NT2/D1 (cell line): Measurements from ENCODE around the gene PNLDC1.
"Not testable (repeated sequence)": the region's sequence is repeated elsewhere in the genome, so short reads cannot be mapped to it uniquely, and the experiment has no call there.

Experiments used
- DNase-seq: peaks from one replicate; pipeline ENCODE4 v3.0.0-alpha.2; 2011; ENCODE audit warnings: low read depth, low spot score
- H3K27me3 ChIP-seq: 2 replicates; pipeline ENCODE4 v1.6.0; 2011; ENCODE audit warnings: mild to moderate bottlenecking; ENCODE audit not compliant: insufficient read length, insufficient read depth
- H3K36me3 ChIP-seq: 2 replicates; pipeline ENCODE4 v1.6.1; 2011; ENCODE audit warnings: mild to moderate bottlenecking, low read length, mixed read lengths; ENCODE audit not compliant: insufficient read depth, insufficient read length
- H3K4me1 ChIP-seq: 2 replicates; pipeline ENCODE4 v1.5.1; 2011; ENCODE audit not compliant: insufficient read depth, insufficient read length
- H3K4me3 ChIP-seq: 2 replicates; pipeline ENCODE4 v1.5.1; 2011; ENCODE audit warnings: low read depth; ENCODE audit not compliant: insufficient read length
- H3K9ac ChIP-seq: 2 replicates; pipeline ENCODE4 v1.6.0; 2011; ENCODE audit warnings: low read depth; ENCODE audit not compliant: insufficient read length
- H3K9me3 ChIP-seq: 2 replicates; pipeline ENCODE4 v1.5.1; 2011; ENCODE audit warnings: mild to moderate bottlenecking, low read length; ENCODE audit not compliant: insufficient read depth
- SUZ12 ChIP-seq: IDR thresholded peaks from 2 replicates; pipeline ENCODE4 v1.6.1; 2011; ENCODE audit not compliant: insufficient read length, insufficient read depth; ENCODE audit errors: extremely low read depth
- YY1 ChIP-seq: IDR thresholded peaks from 2 replicates; pipeline ENCODE4 v1.6.1; 2011; ENCODE audit not compliant: insufficient read length, insufficient read depth
- ZNF274 ChIP-seq: IDR thresholded peaks from 2 replicates; pipeline ENCODE4 v1.6.1; 2011; ENCODE audit warnings: mild to moderate bottlenecking, low read depth, low read length

PNLDC1 gene

DNA sequence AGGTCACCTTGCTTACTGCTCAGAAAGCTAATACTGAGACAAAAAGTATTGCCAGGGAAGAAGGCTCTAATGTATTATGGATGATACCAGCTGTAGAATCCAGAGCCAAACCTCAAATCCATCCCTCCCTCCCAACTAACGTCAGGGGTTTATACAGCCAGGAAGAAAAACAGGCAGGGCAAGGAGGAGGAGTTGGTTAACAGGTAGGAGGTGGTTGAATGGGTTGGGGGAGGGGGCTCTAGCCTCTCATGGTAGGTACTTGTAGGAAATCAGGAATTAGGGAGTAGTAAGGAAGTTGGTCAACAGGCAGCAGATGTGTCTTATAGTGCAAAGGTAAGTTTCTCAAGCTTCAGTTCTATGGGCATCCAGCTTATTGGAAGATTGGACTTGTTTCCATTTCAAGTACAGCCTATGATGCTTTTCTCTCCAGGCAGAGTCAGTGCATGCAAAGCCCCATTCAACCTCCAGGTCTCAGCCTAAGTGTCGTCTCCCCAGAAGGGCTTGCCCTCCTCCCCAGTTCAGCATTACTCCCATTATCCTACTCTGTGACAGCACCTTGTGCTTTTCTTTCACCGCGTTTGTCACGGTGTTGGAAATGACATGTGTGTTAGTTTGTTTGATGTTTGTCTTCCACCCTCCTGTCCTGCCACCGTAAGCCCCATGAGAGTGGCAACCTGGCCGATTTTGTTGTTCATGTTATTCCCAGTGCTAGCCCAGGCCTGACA lies 38.1 kb downstream of the PNLDC1 start:
- Histone ChIP-seq H3K4me3 (no peak overlapping the region), H3K4me1 (no peaks in the 10 kb centered on the region), H3K9me3 (no peaks in the 10 kb centered on the region), H3K36me3 (no peaks in the 10 kb centered on the region), H3K9ac (no peak overlapping the region), H3K27me3 (no peaks in the 10 kb centered on the region)
- TF ChIP-seq ZNF274: no peak
- TF ChIP-seq YY1: no peak
- TF ChIP-seq SUZ12: no peak
- no peak for DNase-seq

GRCh38 chr6:159842035-159842434 lies 42.0 kb downstream of the PNLDC1 start:
- no peaks in the 10 kb centered on the region for H3K36me3 ChIP-seq
- no peak overlapping the region for H3K9ac ChIP-seq
- no peaks in the 10 kb centered on the region for H3K27me3 ChIP-seq
- TF ChIP-seq ZNF274: no peak
- no peak for TF ChIP-seq SUZ12
- no peak for TF ChIP-seq YY1
- DNase-seq: no peak
- H3K9me3 ChIP-seq: no peaks in the 10 kb centered on the region
- H3K4me3 ChIP-seq: no peak overlapping the region
- peaks cover 7% of the 10 kb centered on the region for H3K4me1 ChIP-seq

GRCh38 chr6:159844737-159845645 lies 44.9 kb downstream of the PNLDC1 start:
- Histone ChIP-seq H3K27me3 (no peaks in the 10 kb centered on the region), H3K4me1 (peaks cover 7% of the 10 kb centered on the region), H3K4me3 (no peak overlapping the region), H3K9me3 (no peaks in the 10 kb centered on the region; the same call in 1 of the 2 replicates), H3K36me3 (no peaks in the 10 kb centered on the region), H3K9ac (no peak overlapping the region)
- TF ChIP-seq SUZ12 (no peak), ZNF274 (no peak), YY1 (no peak)
- DNase-seq: no peak

GRCh38 chr6:159848552-159848951 lies 48.5 kb downstream of the PNLDC1 start:
- not testable (repeated sequence) for H3K9ac ChIP-seq, H3K36me3 ChIP-seq, H3K9me3 ChIP-seq, H3K4me1 ChIP-seq, DNase-seq, H3K27me3 ChIP-seq, H3K4me3 ChIP-seq

GRCh38 chr6:159849851-159850250 lies 49.8 kb downstream of the PNLDC1 start:
- H3K4me3 ChIP-seq, H3K9me3 ChIP-seq, H3K9ac ChIP-seq, H3K27me3 ChIP-seq, H3K36me3 ChIP-seq, H3K4me1 ChIP-seq, DNase-seq: not testable (repeated sequence)

DNA sequence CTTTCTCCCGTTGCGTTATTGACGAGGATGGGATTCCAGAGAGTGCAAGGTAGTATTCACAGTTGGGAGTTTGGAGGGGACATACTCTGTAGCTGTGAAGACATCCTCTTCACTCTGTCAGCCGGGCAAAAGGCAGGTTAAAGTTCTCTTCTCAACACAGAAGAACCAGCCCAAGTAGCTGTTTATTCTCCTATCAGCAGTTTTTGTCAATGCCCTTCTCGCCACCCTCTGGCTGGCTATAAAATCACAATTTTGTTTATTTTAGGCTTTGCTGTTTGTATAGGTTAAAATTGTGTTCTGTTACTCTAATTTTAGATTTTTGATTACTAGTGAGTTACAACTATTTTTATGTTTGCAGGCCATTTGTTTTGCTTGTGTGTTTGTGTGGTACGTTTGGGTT lies 52.8 kb downstream of the PNLDC1 start:
- Histone ChIP-seq H3K4me3 (no peak overlapping the region), H3K9ac (no peak overlapping the region), H3K27me3 (no peaks in the 10 kb centered on the region), H3K36me3 (no peaks in the 10 kb centered on the region), H3K9me3 (no peaks in the 10 kb centered on the region; the same call in 1 of the 2 replicates), H3K4me1 (no peaks in the 10 kb centered on the region)
- TF ChIP-seq ZNF274 (no peak), YY1 (no peak), SUZ12 (no peak)
- DNase-seq: no peak

- no peak for DNase-seq
- no peaks in the 10 kb centered on the region for H3K9me3 ChIP-seq
- H3K4me1 ChIP-seq: no peaks in the 10 kb centered on the region
These were observed 53.7 kb downstream of the PNLDC1 start for GRCh38 chr6:159853754-159854153.

More at GRCh38 chr6:159853754-159854153, 53.7 kb downstream of the PNLDC1 start:
- Histone ChIP-seq H3K9ac (no peak overlapping the region), H3K4me3 (no peak overlapping the region), H3K36me3 (no peaks in the 10 kb centered on the region), H3K27me3 (no peaks in the 10 kb centered on the region)
- TF ChIP-seq SUZ12 (no peak), ZNF274 (no peak), YY1 (no peak)
